Right forelimb (tissue), 1 donor: ENCODE data around the gene NEK5.
"Not testable (repeated sequence)": the region's sequence is repeated elsewhere in the genome, so short reads cannot be mapped to it uniquely, and the experiment has no call there.

Experiments used
- DNase-seq: peaks from one replicate; pipeline ENCODE4 v3.0.0-alpha.2; 2018

The NEK5 gene

DNA sequence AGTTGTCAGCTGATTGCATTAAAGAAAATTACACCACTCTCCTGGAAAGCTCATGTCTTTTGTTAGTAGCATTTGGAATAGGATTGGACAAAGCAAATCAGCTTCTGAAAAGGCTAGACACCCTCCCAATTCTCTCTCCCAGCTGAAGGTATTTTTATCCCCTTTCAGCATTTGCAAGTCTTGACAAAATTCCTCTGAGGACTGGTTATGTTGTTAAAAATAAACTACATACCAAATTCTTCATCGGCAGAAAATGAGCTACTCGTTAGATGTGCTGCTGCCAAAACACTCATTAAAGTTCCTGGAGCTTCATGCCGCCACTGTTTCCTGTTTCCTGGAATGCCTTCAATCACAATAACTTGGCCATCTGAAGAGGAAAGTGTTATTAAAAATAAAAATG lies 67.3 kb downstream of the NEK5 start:
- DNase-seq: no peak

DNA sequence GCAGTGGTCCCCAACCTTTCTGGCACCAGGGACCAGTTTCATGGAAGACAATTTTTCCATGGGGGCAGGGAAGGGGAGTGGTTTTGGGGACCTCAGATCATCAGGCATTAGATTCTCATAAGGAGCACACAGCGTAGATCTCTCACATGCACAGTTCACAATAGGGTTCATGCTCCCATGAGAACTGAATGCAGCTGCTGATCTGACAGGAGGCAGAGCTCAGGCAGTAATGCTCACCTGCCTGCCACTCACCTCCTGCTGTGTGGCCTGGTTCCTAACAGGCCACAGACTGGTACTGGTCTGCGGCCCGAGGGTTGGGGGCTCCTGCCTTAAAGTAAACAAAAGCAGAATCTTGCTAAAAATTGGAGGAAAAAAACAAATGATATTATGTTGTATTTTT lies 67.8 kb downstream of the NEK5 start:
- DNase-seq: not testable (repeated sequence)

DNA sequence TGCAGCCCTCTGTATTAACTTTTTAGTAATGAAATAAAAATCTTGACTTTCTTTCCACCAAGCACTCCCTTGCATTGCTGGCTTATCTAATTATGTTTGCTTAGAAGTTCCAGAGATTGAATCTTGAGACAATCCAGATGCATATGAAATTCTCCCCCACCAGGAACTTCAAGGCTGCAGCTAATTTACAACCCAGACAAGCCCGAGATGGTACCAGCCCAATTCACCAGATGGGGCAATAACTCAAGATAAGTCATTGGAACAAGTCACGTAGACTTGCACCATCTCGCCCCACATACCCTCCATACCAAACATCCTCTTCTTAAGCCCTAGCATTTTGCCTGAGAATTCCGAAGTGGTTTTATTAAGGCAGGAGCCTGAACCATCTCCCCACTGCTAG lies 75.4 kb downstream of the NEK5 start:
- DNase-seq: no peak

DNA sequence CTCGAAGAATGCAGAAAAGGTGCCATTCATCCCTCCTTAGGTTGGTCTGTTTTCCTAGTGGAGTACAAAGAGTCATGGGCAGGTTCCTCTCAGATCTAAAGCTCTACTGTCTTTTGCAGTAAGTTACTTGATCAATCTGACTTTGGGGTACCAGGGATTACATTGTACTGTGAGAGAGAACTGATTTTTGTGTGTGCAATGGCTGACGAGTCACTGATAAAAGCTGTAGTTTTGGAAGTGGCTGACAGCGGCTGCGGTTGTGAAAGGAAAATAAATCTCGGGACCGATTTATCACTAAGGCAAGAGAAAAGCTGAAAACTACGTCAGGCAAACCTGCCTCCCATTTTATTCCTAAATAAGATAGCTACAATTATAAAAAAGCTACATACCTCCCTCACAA lies 77.5 kb downstream of the NEK5 start:
- no peak for DNase-seq

DNA sequence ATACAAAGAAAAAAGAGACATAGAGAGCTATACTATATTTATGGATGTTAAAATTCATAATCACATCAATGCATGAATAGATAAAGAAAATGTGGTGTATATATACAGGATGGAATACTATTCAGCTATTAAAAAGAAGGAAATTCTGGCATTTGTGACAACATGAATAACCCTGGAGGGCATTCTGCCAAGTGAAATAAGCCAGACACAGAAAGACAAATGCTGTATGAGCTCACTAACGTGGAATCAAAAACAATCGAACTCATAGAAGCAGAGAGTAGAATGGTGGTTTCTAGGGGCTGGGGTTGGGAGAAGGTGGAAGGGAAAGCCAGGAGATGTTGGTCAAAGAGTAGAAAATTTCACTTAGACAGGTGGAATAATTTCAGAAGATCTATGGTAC lies 80.4 kb downstream of the NEK5 start:
- DNase-seq: no peak

DNA sequence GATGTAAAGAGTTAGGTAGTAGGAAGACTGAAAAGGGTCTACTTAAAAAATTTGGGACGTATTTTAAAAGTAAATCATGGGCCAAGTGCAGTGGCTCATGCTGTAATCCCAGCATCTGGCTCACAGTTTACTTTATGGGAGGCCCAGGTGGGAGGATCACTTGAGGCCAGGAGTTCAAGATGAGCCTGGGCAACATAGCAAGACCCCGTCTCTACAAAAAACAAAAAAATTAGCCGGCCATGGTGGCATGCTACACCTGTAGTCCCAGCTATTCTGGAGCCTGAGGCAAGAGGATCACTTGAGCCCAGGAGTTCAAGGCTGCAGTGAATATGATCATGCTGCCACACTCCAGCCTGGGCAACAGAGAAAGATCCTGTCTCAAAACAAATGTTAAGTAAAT lies 81.4 kb downstream of the NEK5 start:
- DNase-seq: no peak

DNA sequence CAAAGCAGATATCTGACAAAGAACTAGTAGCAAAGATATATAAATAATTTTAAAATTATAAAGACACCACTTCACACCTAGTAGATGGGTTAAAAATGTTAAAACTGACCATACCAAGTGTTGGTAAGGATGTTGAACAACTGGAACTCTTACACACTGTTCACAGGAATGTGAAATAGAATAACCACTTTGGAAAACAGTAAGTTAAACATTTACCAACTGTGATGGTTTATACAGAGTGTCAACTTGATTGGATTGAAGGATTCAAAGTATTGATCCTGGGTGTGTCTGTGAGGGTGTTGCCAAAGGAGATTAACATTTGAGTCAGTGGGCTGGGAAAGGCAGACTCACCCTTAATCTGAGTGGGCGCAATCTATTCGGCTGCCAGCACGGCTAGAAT lies 85.2 kb downstream of the NEK5 start:
- no peak for DNase-seq

DNA sequence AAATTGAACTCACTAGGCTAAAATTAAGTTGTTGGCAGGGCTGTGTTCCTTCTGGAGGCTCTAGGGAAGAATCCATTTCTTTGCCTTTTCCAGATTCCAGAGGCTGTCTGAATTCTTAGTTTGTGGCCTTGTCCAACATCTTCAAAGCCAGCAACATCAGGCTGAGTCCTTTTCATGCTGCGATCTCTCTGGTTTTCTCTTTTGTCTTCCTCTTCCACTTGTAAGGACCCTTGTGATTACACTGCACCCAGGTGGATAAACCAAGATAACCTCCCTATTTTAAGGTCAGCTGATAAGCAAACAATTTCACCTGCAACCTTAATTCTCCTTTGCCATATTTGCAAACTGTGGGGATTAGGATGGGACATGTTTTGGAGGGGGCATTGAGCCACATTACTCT lies 92.8 kb downstream of the NEK5 start:
- DNase-seq: no peak

DNA sequence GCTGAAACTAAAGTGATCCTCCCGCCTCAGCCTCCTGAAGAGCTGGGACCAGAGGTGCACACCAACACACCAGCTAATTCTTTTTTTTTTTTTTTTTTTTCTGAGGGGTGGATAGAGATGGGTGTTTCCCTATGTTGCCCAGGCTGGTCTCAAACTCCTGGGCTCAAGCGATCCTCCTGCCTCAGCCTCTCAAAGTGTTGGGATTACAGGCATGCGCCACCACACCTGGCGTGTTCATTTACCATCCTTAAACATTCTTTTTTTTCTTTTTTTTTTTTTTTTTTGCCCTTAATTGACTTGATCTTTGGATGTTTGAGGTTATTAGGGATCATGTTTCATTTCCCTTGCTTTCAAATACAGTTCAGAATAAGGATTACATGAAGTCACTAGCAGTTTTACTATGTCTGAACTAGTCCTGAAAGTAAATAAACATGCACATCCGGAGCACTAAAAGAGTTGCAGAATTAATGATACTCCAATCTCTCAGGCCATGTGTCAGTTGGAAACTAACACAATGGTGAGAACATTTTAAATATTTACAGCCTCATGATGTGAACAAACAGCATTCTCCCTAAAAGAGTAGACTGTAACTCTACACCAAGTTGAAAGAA lies 94.2 kb downstream of the NEK5 start:
- no peak for DNase-seq

DNA sequence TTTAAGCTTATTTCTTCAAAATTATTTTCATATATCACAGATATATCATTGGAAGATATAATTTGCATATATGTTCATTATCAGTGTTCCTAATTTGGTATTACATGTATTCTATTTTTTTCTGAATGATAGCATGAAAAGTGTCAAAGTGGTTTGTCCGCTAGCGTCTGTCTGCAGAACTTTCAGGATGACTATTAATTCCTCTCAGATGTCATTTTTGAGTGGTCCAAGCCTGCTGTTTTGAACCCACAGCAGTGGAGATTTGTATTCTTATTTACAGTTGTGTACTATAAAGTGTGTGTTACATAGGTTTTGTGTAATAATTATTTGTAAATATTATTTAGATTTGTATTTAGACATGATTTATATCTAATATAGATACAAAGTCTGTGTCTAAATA lies 95.8 kb downstream of the NEK5 start:
- DNase-seq: no peak

DNA sequence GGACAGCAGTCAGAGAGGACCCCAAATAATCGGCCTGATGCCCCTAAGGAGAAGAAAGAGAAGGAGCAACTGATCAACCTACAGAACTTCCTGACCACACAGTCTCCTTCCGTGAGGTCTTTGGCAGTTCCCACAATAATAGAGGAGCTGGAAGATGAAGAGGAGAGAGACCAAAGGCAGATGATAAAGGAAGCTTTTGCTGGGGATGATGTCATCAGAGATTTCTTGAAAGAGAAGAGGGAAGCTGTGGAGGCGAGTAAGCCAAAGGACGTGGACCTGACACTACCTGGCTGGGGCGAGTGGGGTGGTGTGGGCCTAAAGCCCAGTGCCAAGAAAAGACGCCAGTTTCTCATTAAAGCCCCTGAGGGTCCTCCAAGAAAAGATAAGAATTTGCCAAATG lies 98.5 kb downstream of the NEK5 start:
- not testable (repeated sequence) for DNase-seq

DNA sequence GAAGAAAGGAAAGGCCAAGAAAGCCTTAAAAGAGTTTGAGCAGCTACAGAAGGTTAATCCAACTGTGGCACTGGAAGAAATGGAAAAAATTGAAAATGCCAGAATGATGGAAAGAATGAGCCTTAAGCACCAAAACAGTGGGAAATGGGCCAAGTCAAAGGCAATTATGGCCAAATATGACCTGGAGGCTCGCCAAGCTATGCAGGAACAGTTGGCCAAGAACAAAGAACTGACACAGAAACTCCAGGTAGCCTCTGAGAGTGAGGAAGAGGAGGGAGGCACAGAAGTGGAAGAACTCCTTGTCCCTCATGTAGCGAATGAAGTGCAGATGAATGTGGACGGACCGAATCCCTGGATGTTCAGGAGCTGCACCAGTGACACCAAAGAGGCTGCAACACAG lies 99.3 kb downstream of the NEK5 start:
- DNase-seq: no peak

DNA sequence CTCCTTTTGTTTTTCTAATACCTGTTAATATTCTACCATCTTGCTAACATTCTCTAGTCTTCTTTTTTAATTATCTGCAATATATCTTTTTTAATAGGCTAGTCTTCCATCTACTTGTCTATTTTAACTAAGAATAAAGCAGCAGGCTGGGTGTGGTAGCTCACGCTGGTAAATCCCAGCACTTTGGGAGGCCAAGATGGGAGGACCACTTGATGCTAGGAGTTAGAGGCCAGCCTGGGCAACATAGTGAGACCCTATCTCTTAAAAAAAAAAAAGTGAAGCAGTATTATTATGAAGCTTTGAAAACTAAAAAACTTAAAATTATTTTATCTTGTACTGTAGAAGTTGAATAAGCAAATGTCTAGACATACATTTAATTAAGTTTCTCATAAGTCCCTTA lies 101.0 kb downstream of the NEK5 start:
- no peak for DNase-seq

DNA sequence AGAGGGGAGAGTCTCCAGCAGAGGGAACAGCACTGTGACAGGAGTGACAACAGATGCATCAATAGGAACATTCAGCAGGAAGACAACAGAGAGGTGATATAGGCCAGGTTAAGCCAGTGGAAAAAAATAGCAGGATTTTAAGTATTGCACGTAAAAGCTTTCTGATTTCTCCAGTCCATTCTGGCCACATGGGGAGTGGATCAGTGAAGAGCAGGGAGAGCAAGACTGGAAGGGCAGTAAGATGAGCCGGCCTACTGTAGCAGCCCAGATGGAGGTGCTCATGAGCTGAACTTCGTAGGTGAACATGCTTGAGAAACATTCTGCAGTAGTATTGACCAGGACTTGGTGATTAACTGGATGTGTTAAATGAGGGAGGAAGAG lies 102.6 kb downstream of the NEK5 start:
- DNase-seq: no peak

DNA sequence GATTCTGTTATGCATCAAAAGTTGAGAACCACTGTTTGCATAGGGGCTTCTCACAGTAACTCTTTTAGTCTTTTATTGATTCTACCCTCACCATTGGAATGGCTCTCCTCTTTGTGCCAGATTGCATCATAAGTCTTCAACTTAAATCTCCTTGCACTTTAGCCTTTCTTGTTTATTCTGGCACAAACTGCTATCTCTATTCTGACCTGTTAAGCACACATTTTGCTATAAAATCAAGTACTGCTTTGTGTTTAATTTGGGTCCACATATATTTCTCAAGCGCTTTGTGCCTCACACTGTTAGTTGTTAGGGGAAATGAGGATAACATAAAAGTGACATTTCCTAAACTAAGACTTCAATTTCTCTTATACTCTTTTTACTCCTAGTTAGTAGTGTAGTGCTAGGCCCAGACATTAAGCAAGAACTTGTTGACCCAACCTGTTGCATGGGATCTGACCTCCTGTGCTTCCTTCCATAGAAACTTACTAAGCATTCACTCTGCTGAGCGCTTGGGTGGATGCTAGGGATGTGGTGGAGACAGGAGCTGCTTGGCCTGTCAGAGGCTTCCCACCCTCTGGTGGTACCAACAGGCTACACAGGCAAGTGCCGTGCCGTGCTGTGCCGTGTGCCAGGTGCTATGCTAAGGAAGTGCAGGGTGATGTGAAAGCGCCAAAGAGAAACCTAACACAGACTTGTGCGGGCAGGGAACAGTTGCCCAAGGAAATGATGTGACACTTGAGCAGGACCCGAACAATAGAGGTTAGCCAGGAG lies 103.2 kb downstream of the NEK5 start:
- DNase-seq: no peak

DNA sequence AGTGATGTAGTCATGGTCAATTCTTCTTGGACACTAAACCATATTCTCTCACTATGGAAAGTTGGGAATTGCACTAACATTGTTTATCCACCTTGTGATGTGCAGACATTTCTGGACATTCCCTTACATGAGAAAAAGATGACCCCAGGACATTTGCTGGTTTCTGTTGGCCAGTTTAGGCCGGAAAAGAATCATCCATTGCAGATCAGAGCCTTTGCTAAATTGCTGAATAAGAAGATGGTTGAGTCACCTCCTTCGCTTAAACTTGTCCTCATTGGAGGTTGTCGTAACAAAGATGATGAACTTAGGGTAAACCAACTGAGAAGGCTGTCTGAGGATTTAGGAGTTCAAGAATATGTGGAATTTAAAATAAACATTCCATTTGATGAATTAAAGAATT lies 104.4 kb downstream of the NEK5 start, which contains the start of gene UTP14C:
Gene UTP14C (plus strand): TSS at position 211 of the 400 bp plus-strand sequence. CDS start 4,114 bp downstream, outside the sequence.
- DNase-seq: no peak

DNA sequence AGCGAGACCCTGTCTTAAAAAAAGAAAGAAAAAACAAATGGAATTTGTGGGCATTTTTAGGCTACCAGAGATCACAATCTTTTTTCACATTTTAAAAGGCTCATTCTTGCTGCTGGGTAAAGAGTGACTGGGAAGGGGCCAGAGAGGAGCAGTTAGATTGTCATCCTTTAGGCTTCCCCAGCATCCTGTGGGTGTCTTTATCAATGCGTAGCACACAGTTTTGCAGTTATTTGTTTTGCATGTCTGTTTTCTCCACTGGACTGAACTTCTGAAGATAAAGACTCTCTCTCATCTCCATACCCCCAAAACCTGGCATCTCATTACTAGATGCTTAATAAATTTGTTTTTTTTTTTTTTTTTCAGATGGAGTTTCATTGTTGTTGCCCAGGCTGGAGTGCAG lies 106.5 kb downstream of the NEK5 start:
- DNase-seq: no peak

DNA sequence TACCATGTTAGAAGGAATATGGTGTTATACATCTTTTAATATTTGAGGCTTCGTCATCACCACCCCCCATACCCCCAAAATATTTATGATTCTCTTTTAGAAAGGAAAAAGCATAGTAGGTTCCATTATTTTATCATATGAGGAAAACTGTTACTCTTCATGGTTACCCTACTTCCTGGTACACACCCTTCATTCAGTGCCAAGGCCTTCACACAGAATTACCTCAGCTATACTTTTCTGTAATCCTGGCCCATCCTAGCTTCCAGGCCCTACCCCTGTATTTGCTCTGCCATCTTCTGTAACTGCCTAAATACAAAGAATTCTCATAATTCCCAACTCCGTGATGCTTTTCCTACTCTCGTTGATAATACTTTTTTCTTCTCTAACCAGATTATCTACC lies 108.7 kb downstream of the NEK5 start:
- DNase-seq: no peak

DNA sequence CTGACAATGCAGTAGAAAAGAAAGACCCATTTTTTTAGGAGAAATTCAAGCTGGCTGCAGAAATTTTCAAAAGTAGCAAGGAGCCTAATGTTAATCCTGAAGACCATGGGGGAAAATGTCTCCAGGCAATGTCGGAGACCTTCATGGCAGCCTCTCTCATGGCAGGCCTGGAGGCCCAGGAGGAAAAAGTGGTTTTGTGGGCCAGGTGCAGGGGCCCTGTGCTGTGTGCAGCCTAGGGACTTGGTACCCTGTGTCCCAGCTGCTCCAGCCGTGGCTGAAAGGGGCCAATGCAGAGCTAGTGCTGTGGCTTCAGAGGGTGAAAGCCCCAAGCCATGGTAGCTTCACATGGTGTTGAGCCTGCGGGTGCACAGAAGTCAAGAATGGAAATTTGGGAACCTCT lies 112.6 kb downstream of the NEK5 start:
- DNase-seq: no peak

DNA sequence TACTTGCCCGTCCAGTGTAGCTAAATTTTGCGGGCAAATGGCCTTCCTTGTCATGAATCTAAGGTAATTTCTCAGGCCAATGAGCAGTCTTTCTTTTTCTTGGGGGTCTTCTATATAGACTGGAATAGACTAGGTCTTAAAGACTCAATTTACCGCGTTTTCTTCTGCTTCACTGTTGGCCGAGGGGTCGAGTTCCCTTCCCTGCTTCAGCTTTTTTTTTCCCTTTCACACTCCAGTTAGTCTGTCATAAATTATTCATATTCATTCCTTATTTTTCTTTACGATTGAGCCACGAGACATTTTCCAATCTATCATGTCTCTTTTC lies 116.4 kb downstream of the NEK5 start:
- DNase-seq: no peak

DNA sequence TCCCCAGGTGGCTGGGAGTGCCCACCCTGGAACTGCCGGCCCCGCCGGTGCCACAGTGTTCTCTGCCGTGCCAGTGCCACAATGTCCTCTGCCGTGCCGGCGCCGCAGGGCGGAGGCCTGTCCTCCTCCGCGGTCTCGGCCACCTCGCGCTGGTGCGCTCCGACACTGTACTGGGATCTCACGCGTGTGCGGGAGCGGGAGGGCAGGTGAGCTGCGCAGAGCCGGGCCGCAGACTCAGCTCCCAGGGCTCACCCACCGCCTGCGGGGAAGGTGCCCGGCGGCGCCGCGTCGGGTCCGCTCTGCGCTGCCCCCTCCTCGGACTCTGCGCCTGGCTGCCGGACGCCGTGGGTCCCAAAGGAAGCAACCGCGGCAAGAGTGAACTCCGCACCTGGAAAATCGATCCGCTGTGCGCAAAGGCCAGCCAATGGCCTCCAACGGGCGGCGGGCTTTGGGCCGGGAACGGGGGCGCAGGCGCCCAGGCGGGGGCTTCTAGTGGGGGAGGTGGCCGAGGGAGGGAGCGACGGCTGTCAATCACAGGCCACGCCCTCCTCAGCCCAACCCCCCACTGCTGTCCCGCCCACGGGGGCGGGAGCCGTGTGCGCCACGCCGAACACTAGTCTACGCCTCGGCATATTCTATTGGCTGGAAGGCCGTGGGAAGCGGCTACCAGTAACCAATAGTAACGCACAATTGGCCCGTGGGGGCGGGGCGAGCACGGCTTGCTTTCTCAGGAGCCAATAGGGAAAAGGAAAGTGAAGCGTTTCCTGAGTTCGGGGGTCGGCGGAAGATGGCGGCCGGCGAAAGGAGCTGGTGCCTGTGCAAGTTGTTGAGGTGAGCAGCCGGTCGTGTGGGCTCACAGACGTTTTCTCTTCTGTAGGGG lies 117.0 kb downstream of the NEK5 start, which contains the start of gene ALG11:
Gene ALG11 (plus strand): TSS at position 767 of the 880 bp plus-strand sequence. CDS start 21 bp downstream, at position 788.
- peak; percentile 100 for DNase-seq

DNA sequence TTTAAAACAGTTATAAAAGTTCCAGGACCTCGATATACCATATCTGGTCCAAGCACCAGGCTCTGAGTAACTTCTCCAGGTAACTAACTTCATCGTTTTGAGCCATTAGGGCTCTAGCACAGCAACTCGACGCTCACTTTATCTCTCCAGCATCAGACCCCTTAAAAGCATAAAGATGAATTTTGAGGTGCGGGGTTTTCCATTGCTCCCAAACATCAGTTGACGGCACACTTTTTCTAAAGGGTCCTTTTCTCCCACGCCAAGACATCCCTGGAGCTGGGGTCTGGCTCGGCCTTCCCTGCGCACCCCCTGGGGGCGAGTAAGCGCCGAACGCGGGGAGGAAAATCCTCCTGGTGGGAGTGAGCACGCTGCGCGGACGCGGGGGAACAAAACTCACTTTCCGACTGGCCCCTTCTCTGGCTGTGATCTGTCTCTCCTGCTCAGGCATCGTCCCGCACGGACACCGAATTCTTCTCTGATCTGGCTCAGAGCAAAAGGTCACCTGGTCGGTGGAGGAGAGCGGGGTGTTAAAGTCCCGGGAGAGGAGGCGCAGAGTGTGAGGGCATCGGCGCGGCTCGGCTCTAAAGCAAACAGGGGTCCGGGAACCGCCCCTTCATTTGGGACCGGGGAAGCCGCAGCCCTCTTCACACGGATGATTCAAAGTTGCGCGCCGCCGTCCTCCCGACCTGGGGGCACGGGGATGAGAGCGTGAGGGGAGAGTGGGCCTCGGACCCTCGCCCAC lies 117.8 kb downstream of the NEK5 start, which contains the start of gene ATP7B:
Gene ATP7B (minus strand): TSS at position 561 of the 742 bp plus-strand sequence. CDS start 113 bp downstream, at position 448.
- DNase-seq: no peak

DNA sequence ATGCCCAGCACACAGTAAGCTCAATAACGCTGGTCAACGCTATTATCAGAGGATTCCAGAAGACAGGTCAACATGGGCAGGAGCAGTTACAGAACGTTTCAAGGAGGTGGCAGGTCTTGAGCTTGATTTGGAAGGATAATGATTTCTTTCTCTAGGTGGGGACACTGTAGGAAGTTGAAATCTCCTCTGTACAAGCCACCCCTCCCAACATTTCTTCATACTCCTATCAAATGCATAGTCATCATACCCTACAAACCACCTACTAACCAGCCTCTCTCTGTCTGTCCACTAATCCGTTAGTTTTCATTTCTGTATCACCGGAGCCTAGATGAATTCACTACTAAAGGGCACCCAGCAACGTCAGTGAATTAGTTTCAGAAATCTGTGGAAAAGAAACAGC lies 118.9 kb downstream of the NEK5 start:
- no peak for DNase-seq
